ENCODE measurements around the gene ECD.

GRCh38 chr10:73190188-73190587, 22.4 kb upstream of the ECD start:
- no peak for TF ChIP-seq POLR2A (IDR thresholded peaks at IDR 0.05)
- no peak for TF ChIP-seq CTCF (IDR thresholded peaks at IDR 0.05 in 4 of 5, conservative IDR thresholded peaks at IDR 0.05 in 1 of 5)
